Measurements from ENCODE around the gene SDSL.

SDSL gene

DNA sequence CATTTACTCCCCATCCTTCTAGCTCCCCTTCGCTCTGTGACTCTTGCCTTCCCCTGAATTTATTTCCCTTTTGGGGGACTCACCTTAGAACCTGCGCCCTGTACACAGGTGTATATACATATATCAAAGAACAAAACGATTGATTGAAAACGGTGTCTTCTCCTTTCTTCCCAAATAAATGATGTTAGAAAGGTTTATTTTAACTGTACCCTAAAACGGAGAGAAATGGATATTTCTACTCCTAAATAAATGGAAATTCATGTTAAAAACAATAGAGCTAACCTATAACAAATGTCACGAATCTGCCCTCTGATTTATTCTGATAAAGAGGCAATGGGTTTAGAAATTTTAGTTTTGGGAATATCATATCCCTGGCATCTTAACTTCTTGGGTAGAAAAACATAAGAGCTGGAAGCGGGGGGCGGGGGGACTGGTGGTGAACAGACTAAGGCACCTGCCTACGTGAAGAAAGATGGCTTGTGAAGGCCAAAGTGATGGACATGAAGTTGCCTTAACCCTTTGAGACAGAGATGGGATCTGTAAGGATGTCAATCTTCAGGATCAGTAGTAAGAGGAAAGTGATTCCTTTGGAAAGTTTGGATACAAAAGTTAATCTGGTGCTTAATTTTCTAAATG is 58.3 kb downstream of the SDSL start:
- DNase-seq (ENCODE audit: low read depth): no peak

DNA sequence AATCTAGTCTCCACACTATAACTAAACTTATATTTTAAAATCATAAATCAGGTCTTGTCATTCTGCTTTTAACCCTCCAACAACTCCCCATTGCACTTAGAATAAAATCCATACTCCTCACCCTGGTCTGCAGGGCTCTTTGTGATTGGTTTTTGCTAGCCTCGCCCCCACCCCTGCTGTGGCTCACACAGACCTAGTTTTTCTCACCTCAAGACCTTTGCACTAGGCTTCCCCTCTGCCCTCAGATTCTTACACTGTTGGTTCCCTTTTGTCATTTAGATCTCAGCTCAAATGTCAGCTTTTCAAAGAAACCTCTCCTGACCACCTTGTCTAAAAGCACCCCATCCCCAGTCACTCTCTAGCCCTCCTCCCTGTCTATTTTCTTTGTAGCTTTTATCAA is 60.2 kb downstream of the SDSL start:
- DNase-seq (ENCODE audit: low read depth): no peak

DNA sequence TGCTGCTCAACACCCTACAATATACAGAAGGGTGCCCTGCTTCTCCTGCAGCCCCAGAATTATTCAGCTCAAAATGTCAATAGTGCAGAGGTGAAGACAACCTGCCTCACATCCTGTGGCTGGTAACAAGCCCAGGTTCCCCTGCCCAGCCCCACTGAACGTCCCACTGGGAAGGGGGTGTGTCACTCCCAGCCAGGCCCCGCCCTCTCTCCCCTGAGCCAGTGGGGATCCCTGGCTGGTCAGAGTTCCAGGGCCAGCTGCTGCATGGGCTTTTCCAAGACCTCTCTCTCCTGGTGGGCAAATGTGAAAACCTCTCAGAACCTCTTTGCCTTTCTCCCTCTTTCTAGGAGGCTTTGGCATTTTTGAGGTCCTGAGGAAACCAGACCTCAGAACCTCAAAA is 63.1 kb downstream of the SDSL start:
- no peak for DNase-seq (ENCODE audit: low read depth)

DNA sequence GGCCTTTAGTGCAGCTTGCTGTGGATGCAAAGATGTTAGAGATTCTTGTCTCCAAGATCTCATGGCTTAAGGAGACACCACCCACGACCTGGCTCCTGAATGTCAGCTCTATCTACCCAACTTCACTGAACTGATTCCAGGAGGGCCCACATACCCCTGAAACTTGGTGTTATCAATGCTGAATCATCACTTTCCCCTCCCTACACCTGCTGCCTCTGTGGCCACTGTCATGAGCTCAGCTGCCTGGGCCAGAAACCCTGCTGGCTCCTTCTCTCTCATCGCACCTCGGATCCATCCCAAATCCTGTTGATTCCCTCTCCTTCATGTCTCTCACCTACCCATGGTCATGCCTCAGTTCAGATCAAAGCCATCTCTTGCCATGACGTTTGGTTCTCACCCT is 64.5 kb downstream of the SDSL start:
- no peak for DNase-seq (ENCODE audit: low read depth)

Data from T follicular helper cell (primary cell).